ENCODE results near the gene NLRC5. TPM values are rescaled to one million over a fixed set of nuclear protein-coding genes. Genes with fewer than 3 reads are reported as not detected.
"Not testable (repeated sequence)": the region's sequence is repeated elsewhere in the genome, so short reads cannot be mapped to it uniquely, and the experiment has no call there.

NLRC5 gene
- polyA plus RNA-seq, 12 donors, result 3.1 to 11.0 (median 4.8) TPM; not detected in 1

GRCh38 chr16:57071831-57072582 lies 82.7 kb downstream of the NLRC5 start:
- DNase-seq, result peak; percentile 65

GRCh38 chr16:57072616-57073275 lies 83.4 kb downstream of the NLRC5 start:
- no peak for DNase-seq

- no peak for DNase-seq
These were observed 88.4 kb downstream of the NLRC5 start for GRCh38 chr16:57077714-57078113.

- no peak for DNase-seq
These were observed 92.4 kb downstream of the NLRC5 start for GRCh38 chr16:57081744-57082143.

GRCh38 chr16:57082664-57083063 lies 93.3 kb downstream of the NLRC5 start:
- DNase-seq, result no peak

- no peak for DNase-seq
These were observed 94.2 kb downstream of the NLRC5 start for GRCh38 chr16:57083485-57084126.

GRCh38 chr16:57084257-57084770 lies 95.0 kb downstream of the NLRC5 start:
- DNase-seq, result peak; percentile 74

DNA sequence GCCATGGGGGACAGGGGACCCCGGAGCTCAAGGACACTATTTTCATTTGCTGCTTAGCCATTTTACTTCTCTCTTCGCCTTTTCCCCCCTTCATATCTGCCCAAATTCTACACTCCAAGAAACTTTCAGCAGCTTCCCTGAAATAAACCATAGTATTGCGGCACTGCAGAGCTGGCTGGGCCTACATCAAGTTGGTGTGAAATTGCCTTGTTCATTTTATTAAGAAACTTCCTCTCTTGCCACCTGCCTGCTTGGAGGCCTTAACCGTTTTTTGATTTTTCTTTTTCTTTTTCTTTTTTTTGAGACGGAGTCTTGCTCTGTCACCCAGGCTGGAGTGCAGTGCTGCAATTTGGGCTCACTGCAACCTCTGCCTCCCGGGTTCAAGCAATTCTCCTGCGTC lies 95.6 kb downstream of the NLRC5 start:
- no peak for DNase-seq

DNA sequence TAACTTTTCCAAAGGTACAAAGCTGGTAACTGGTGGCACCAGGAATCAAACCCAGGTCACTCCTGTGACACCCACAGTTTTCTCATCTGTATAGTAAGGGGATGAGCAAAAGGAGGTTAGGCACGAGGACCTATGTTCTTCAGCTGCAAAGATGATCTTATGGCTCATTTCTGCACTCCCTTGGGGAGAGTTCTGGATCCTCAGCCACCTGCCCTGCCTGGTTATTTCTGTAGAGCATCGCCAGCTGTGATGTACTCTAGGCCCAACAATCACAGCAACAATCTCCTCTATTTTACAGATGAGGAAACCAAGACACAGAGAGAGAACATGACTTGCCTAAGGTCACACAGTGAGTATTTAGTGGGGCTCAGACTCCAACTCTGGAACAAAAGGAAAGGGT lies 97.6 kb downstream of the NLRC5 start:
- no peak for DNase-seq

DNA sequence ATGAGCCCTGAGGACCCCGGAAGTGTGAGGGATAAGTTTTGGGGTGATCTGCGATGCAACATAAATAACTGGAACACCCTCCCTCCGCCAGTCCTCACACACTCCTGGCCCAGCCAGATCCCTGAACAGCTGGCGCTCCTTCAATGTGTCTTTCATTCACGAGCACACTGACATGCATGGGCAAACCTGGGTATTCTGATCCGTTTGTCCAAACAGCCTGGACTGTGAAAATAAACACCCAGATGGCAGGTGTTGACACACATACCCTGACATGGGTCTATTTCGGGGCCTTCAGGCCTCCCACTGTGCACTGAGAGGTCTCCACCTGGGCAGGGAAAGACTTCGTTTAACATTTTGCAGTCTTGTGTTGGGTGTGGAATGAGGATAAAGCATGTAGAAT lies 100.0 kb downstream of the NLRC5 start:
- no peak for DNase-seq

- no peak for DNase-seq
These were observed 102.0 kb downstream of the NLRC5 start for GRCh38 chr16:57091200-57091974.

- DNase-seq, result no peak
These were observed 102.8 kb downstream of the NLRC5 start, which contains the start of gene CPNE2 for GRCh38 chr16:57091975-57092785. CPNE2 (plus strand) TSS chr16:57092583; CDS start chr16:57110743, 18,160 bp downstream.

- no peak for DNase-seq
These were observed 103.5 kb downstream of the NLRC5 start for GRCh38 chr16:57092786-57093411.

GRCh38 chr16:57093666-57094564 lies 104.6 kb downstream of the NLRC5 start:
- no peak for DNase-seq

DNA sequence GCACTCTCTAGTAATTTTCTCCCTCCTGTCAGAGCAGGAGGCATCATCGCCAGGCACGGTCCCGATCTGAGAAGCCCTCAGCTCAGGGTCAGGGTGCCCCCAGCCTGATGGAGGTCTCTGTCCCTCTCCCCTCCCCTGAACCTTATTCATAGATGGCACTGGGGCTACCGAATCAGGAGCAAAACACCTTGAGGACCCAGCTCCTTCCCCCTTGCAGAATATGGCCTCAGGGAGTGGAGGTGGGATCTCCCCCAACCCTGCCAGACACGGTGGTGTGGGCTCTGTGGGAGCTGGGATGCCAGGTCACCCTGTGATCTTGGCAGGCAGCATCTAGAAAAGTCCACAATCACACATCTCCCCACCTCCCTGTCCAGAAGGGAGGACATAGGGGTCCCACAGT lies 105.6 kb downstream of the NLRC5 start:
- no peak for DNase-seq

DNA sequence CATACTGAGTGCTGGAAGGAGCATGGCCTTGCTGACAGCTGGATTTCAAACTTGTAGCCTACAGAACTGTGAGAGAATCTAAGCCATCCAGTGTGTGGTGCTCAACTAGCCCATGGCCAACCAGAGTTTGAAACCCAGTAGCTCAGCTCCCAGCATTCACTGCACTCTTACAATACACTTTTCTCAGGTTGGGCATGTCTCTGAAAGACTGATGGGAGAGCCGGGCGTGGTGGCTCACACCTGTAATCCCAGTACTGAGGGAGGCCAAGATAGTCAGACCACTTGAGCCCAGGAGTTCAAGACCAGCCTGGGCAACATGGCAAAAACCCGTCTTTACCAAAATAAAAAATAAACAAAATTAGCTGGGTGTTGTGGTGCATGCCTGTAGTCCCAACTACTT lies 106.8 kb downstream of the NLRC5 start:
- no peak for DNase-seq

DNA sequence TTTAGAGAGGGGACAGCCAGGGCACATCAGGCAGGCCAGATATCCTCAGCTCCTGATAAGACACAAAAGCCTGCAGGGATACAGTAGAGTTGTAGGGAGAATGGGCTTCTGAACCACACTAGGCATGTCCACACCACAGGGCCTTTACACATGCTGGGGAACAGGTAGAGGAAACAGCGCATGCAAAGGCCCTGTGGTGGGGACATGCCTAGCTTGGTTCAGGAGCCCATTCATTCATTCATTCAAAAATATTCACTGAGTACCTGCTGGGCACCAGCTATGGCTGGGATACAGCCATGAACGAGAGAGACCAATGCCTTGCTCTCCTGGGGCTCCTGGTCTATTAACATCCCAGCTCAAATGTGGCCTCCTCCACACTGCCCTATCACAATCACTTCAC lies 107.4 kb downstream of the NLRC5 start:
- DNase-seq, result no peak

- no peak for DNase-seq
These were observed 109.0 kb downstream of the NLRC5 start for GRCh38 chr16:57098188-57098841.

DNA sequence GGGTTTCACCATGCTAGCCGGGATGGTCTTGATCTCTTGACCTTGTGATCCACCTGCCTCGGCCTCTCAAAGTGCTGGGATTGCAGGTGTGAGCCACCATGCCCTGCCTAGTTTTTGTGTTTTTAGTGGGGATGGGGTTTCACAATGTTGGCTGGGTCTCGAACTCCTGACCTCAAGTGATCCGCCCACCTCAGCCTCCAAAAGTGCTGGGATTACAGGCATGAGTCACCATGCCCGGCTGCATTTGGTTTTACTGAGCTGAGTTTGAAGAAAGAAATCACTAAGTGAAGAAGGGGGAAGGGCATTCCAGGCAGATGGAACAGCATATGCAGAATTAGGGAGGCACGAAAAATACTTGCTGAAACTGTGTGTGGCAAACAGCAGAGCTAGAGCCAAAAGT lies 110.6 kb downstream of the NLRC5 start:
- not testable (repeated sequence) for DNase-seq

Measured in muscle of arm (tissue), 12 donors.